Effector memory CD8-positive, alpha-beta T cell (primary cell): ENCODE measurements around the gene LACTB.
A peak's percentile ranks its signal among the peaks of the same experiment; 100 is the strongest.

Experiments used
- ATAC-seq: fragments of 150-1000 bp; cut with Tn5 transposase; replicated peaks from 2 replicates; pipeline ENCODE4 v1.10.0; 2021; ENCODE audit warnings: mild to moderate bottlenecking, moderate library complexity
- DNase-seq, 3 experiments: peaks; one replicate each; pipeline ENCODE4 v3.0.0; 2021
- H3K27ac Mint-ChIP-seq, 2 donors: one replicate each; pipeline ENCODE4 v1.8.0; 2022; ENCODE audit warnings: mild to moderate bottlenecking in 2 of 2, mixed read lengths in 2 of 2, moderate library complexity in 2 of 2
- H3K27me3 Mint-ChIP-seq, 2 donors: one replicate each; pipeline ENCODE4 v1.8.0; 2022; ENCODE audit warnings: mixed read lengths in 2 of 2
- H3K36me3 Mint-ChIP-seq: one replicate; pipeline ENCODE4 v1.8.0; 2022; ENCODE audit warnings: mild to moderate bottlenecking, moderate library complexity, mixed read lengths; ENCODE audit not compliant: insufficient read depth
- H3K4me1 Mint-ChIP-seq, 2 donors: one replicate each; pipeline ENCODE4 v1.8.0; 2022; ENCODE audit warnings: low read depth in 2 of 2, mixed read lengths in 2 of 2
- H3K4me3 Mint-ChIP-seq, 2 donors: one replicate each; pipeline ENCODE4 v1.8.0; 2022; ENCODE audit warnings: mild to moderate bottlenecking in 2 of 2, mixed read lengths in 2 of 2, moderate library complexity in 2 of 2
- H3K9me3 Mint-ChIP-seq, 2 donors: one replicate each; pipeline ENCODE4 v1.8.0; 2022; ENCODE audit warnings: mixed read lengths in 2 of 2

The LACTB gene

DNA sequence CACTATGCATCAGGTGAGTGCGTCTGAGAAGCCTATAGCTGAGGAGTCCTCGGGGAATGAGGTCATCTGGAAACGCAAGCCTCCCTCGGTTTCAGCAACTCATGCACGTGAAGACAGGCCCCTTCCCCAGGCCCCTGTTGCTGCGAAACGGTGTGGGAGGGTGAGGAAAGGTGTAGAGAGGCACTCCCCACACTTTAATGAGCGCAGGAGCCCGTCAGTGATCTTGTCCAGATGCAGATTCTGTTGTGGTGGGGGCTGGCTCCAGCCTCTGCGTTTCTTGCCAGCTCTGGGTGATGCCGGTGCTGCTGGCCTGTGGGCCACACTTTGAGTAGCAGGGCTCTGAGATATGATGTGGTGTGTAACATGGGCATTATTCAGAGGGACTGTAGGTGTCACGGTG, 38.6 kb upstream of the LACTB start:
- ATAC-seq (no peak), DNase-seq (no peak)
- Mint-ChIP-seq H3K4me1 (no peaks in the 10 kb centered on the region), H3K27ac (no peak overlapping the region), H3K27me3 (peaks cover 33 to 49% of the 10 kb centered on the region in 2 donors), H3K4me3 (no peak overlapping the region), H3K36me3 (no peaks in the 10 kb centered on the region), H3K9me3 (no peaks in the 10 kb centered on the region)

DNA sequence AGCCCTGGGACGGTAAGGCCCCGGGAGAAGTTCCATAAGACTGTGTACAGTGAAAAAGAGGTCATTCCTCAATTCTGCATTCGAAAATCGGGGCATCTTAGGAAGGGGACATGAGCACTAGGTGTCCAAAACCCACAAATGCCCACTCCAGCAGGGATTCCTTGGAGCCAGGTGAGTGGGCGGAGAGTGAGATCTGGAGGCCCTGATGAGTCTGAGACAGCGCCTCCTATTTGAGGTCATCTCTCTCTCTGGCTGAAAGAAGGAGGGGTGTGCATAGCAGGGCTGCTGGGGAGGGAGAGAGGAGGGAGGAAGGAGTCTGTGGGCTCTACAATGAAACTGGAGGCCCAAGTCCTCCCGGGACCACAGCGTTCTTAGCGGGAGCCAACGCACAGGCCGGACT, 38.1 kb upstream of the LACTB start:
- no peak for ATAC-seq
- H3K36me3 Mint-ChIP-seq: no peaks in the 10 kb centered on the region
- H3K4me1 Mint-ChIP-seq: no peaks in the 10 kb centered on the region
- peaks cover 33 to 49% of the 10 kb centered on the region in 2 donors for H3K27me3 Mint-ChIP-seq
- H3K27ac Mint-ChIP-seq: no peak overlapping the region
- H3K4me3 Mint-ChIP-seq: no peak overlapping the region
- no peaks in the 10 kb centered on the region for H3K9me3 Mint-ChIP-seq
- DNase-seq: no peak

DNA sequence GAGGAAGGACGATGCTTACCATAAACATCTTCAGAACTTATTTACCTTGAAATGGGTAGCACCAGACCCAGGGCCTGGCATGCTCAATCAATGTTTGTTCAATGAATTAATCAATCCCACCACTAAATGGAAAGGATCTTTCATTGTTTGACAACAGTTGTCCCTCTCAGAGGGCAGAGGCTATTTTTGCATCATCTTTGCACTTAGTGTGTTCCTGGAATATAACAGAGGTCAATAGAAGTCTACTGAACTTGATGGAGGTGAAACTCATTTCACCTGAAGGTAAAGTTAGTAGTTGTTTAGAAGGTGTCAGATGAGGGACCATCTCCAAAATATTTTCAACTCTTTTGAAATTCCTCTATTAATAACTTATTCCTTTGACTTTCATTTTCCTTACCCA, 36.9 kb upstream of the LACTB start:
- no peaks in the 10 kb centered on the region for H3K36me3 Mint-ChIP-seq
- no peaks in the 10 kb centered on the region for H3K4me1 Mint-ChIP-seq
- H3K27me3 Mint-ChIP-seq: peaks cover 28 to 37% of the 10 kb centered on the region in 2 donors
- no peak for ATAC-seq
- H3K4me3 Mint-ChIP-seq: no peak overlapping the region
- no peaks in the 10 kb centered on the region for H3K9me3 Mint-ChIP-seq
- DNase-seq: no peak
- no peak overlapping the region for H3K27ac Mint-ChIP-seq

DNA sequence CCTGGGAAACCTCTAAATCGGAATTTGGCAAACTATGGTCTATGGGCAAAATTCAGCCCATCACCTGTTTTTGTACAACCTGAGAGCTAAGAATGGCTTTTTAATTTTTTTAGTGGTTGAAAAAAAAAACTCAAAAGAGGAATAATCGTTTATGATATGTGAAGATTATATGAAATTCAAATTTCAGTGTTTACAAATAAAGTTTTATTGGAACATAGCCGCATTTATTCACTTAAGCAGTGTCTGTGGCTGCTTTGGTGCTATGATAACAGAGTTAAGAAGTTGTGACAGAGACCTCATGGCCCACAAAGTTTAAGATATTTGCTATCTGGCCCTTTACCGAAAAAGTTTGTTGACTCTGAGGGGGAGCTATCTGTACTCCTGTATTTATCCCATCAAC, 36.4 kb upstream of the LACTB start:
- no peak overlapping the region for H3K4me3 Mint-ChIP-seq
- no peak for DNase-seq
- peaks cover 23 to 32% of the 10 kb centered on the region in 2 donors for H3K27me3 Mint-ChIP-seq
- H3K9me3 Mint-ChIP-seq: no peaks in the 10 kb centered on the region
- H3K4me1 Mint-ChIP-seq: no peaks in the 10 kb centered on the region
- H3K36me3 Mint-ChIP-seq: no peaks in the 10 kb centered on the region
- H3K27ac Mint-ChIP-seq: no peak overlapping the region
- no peak for ATAC-seq

- no peak overlapping the region for H3K27ac Mint-ChIP-seq
- DNase-seq: no peak
- H3K27me3 Mint-ChIP-seq: peaks cover 17 to 25% of the 10 kb centered on the region in 2 donors
- no peaks in the 10 kb centered on the region for H3K9me3 Mint-ChIP-seq
- H3K4me3 Mint-ChIP-seq: no peak overlapping the region
- no peak for ATAC-seq
- no peaks in the 10 kb centered on the region for H3K4me1 Mint-ChIP-seq
- H3K36me3 Mint-ChIP-seq: no peaks in the 10 kb centered on the region
Measured at GRCh38 chr15:63086271-63086670, 35.4 kb upstream of the LACTB start.

GRCh38 chr15:63086947-63087346, 34.7 kb upstream of the LACTB start:
- no peak overlapping the region for H3K4me3 Mint-ChIP-seq

GRCh38 chr15:63088533-63089245, 33.0 kb upstream of the LACTB start:
- Mint-ChIP-seq H3K4me3 (no peak overlapping the region), H3K4me1 (no peaks in the 10 kb centered on the region)

More at GRCh38 chr15:63086947-63087346, 34.7 kb upstream of the LACTB start:
- Mint-ChIP-seq H3K9me3 (no peaks in the 10 kb centered on the region), H3K36me3 (no peaks in the 10 kb centered on the region), H3K27me3 (peaks cover 16 to 23% of the 10 kb centered on the region in 2 donors), H3K4me1 (no peaks in the 10 kb centered on the region), H3K27ac (no peak overlapping the region)
- DNase-seq (no peak), ATAC-seq (no peak)

DNA sequence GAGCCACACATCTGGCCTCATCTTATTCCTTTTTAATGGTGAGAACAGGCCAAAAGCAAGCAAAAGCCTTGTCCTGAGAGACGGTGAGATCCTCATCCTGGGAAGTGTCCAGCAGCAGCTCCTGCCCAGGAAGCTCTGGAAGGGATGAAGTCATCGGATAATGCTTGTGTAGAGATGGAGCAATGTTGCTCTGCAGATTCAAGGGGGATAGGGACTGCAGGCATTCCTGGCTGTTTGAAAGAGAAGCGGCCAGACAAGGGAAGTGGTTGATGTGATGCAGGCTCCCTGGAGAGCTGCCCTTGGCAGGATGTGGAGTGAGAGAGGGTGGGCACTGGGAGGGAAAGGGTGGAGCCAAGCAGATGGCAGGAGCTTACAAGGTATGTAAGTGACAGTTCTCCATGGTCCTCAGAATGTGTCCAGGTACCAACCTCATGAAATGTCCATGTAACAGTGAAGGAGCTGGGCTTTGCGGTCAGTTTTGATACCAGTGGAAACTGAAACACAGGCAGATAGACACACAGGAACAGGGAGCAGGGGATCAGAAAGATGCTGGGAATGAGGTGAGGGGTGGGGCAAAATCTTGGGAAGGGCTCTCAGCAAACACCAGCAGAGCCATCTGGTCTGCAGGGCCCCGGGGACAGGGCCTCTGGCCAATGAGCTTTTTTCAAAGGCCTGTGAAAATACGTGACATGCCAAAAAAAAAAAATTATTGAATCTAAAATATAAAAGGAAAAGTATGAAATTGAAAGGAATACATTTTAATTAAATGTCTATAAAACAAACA, 32.2 kb upstream of the LACTB start:
- Mint-ChIP-seq H3K36me3 (no peaks in the 10 kb centered on the region), H3K9me3 (no peaks in the 10 kb centered on the region), H3K4me3 (no peak overlapping the region), H3K27me3 (peaks cover 5 to 8% of the 10 kb centered on the region in 2 donors), H3K27ac (no peak overlapping the region), H3K4me1 (no peaks in the 10 kb centered on the region)
- no peak for ATAC-seq
- no peak for DNase-seq

More at GRCh38 chr15:63088533-63089245, 33.0 kb upstream of the LACTB start:
- Mint-ChIP-seq H3K9me3 (no peaks in the 10 kb centered on the region), H3K27ac (no peak overlapping the region), H3K36me3 (no peaks in the 10 kb centered on the region), H3K27me3 (peaks cover 6 to 9% of the 10 kb centered on the region in 2 donors)
- no peak for ATAC-seq
- DNase-seq: no peak

DNA sequence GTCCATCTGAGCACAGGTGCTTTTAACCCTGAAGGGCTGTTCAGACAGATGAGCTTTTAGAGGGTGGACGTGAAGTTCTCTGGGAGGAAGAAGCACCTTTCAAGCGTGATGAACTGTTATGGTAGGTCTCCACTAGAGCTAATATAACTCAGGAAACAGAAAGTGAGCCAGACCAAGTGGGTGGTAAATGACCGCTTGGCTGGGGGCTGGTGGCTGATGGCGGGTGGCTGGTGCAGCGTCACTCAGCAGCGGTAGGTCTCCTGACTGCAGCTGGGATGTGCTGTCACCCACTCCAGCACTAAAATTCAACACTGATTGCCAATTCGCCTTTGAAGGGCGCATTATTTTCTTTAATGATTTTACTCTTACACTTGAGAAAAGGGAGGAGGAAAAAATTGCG, 31.2 kb upstream of the LACTB start:
- Mint-ChIP-seq H3K9me3 (no peaks in the 10 kb centered on the region), H3K27me3 (peaks cover 5 to 8% of the 10 kb centered on the region in 2 donors), H3K4me3 (no peak overlapping the region), H3K4me1 (no peaks in the 10 kb centered on the region), H3K27ac (no peak overlapping the region), H3K36me3 (no peaks in the 10 kb centered on the region)
- no peak for DNase-seq
- ATAC-seq: no peak

DNA sequence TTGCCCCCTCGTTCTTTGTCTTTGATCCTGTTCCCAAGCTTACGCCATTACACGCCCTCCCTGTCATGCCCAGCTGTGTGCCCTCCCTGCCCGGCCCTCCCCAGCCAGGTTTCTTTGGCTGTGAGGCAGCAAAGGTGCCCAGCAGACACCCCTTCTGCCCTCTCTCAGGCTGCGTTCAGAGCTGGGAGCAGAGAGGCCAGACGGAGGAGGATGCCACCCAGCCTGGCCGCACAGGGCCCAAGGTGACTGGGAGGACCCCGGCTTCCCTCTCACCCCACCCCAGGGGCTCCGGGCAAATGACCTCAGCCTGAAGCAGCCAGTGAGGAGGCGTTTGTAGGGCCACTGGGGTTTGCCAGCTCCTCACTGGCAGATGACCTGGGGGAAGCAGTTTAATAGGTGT, 30.8 kb upstream of the LACTB start:
- ATAC-seq: no peak

DNA sequence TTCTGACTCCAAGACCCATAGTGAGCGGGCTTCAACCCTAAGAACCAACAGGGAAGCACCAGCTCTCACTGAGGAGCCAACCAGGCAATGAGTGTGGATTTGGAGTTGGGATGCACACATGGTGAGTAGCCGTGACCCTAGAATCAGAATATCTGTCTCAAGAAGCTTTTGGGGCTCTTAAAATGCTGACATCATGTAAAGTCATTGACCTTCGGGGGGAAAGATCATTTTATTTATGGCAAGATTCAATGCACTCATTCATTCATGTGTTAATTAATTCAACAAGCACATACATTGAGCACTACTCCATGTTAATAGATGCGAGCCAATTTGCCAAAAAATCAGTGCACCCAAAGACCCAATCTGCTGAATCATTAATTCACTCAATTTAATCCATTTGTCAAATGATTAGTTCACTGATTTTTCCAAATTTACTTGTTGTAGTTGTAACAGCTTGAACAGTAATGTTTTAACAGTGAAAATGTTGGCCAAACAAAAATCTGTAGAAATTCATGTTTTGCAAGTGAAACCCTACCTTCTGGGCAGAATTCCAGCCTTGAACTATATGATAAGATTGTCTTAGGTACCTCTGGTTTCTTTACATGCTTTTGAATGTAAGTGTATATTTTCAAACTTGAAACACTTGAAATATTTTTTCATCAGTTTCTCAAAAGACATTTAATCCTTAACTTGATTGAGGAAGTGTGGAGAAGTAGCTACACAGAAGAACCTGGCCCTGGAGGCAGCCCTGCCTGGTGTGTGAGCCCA, 29.8 kb upstream of the LACTB start:
- no peaks in the 10 kb centered on the region for H3K9me3 Mint-ChIP-seq
- H3K36me3 Mint-ChIP-seq: no peaks in the 10 kb centered on the region
- no peak overlapping the region for H3K4me3 Mint-ChIP-seq
- no peak for ATAC-seq
- DNase-seq: no peak
- H3K27me3 Mint-ChIP-seq: peaks cover 5 to 8% of the 10 kb centered on the region in 2 donors
- no peaks in the 10 kb centered on the region for H3K4me1 Mint-ChIP-seq
- H3K27ac Mint-ChIP-seq: no peak overlapping the region

More for the DNA sequence above, 30.8 kb upstream of the LACTB start:
- H3K9me3 Mint-ChIP-seq: no peaks in the 10 kb centered on the region
- H3K27me3 Mint-ChIP-seq: peaks cover 5 to 8% of the 10 kb centered on the region in 2 donors
- no peak overlapping the region for H3K4me3 Mint-ChIP-seq
- no peak overlapping the region for H3K27ac Mint-ChIP-seq
- DNase-seq: no peak
- no peaks in the 10 kb centered on the region for H3K36me3 Mint-ChIP-seq
- no peaks in the 10 kb centered on the region for H3K4me1 Mint-ChIP-seq

DNA sequence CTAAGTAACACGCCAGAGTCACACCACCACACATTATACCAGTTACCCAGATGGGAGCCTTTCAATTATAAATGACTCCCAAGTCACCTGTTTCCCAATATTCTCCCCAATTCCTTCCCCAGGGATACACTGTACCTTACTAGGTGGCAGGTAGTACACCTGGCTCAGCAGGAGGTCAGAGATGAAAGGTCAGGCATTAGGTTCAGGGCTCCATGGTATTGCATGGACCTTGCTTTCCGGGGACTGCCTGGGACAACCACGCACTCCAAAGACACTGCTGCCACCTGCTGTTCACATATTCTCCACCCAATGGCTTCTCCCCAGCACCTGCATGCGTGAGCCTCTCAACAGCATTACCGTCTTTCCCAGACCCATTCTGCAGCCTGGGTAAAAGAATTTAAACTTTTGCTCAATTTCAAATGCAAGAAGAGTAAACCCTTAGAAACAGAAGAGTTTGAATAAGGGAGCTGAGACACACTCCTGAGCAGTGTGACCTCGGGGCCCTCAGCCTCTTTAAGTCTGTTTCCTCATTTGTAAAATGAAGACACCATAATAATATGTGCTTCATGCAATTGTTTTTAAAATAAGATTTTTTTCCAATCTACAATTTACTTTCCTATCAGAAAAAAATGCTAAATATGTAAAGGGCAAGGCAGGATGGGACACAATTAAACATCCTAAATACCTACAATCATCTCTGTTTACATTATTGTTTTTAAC, 28.0 kb upstream of the LACTB start:
- no peak overlapping the region for H3K4me3 Mint-ChIP-seq
- H3K27ac Mint-ChIP-seq: no peak overlapping the region
- H3K9me3 Mint-ChIP-seq: no peaks in the 10 kb centered on the region
- DNase-seq (peak; percentile 63 to 67 (median 64)), ATAC-seq (peak; percentile 88)
- H3K27me3 Mint-ChIP-seq: peaks cover 5 to 8% of the 10 kb centered on the region in 2 donors
- H3K4me1 Mint-ChIP-seq: peaks cover 0 to 4% of the 10 kb centered on the region in 2 donors
- H3K36me3 Mint-ChIP-seq: no peaks in the 10 kb centered on the region

DNA sequence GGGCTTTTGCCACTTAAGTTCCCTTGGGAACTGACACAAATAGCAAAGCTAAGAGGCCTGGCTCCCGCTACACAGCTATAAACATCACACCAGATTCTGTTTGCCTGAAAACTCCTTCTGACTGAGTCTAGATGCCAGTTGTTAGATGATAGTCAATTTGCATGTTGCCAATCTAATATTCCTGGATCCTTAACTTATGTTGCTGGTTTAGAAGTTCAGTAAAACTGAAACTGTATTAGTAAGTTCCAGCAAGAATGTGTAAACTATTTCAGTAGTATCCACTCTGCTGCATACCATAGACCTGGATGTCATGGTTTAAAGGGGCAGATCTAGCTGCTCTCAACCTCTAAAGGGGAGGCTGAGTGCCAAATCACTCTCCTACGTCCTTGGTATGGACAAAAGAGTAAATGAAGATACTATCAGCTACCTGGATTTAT, 27.1 kb upstream of the LACTB start:
- H3K36me3 Mint-ChIP-seq: no peaks in the 10 kb centered on the region
- H3K27me3 Mint-ChIP-seq: peaks cover 5 to 10% of the 10 kb centered on the region in 2 donors
- ATAC-seq (no peak), DNase-seq (no peak)
- no peak overlapping the region for H3K4me3 Mint-ChIP-seq
- peaks cover 0 to 4% of the 10 kb centered on the region in 2 donors for H3K4me1 Mint-ChIP-seq
- H3K27ac Mint-ChIP-seq: no peak overlapping the region
- H3K9me3 Mint-ChIP-seq: no peaks in the 10 kb centered on the region
